CD4-positive, alpha-beta memory T cell (primary cell): ENCODE measurements around the gene PECR. TPM values are rescaled to one million over a fixed set of nuclear protein-coding genes. Genes with fewer than 3 reads are reported as not detected.
A peak's percentile ranks its signal among the peaks of the same experiment; 100 is the strongest.
"Not testable (repeated sequence)": the region's sequence is repeated elsewhere in the genome, so short reads cannot be mapped to it uniquely, and the experiment has no call there.

ENCODE experiments used
- CTCF ChIA-PET: fragments of 350-600 bp; sonication (Branson Sonifier 250); formaldehyde crosslinking; loops from one replicate; lab custom pipeline; 2021; ENCODE audit warnings: inconsistent platforms; ENCODE audit not compliant: partially characterized antibody; lab: Charles Lee
- POLR2A ChIA-PET: fragments of 350-600 bp; sonication (Branson Sonifier 250); formaldehyde crosslinking; loops from one replicate; lab custom pipeline; 2021; ENCODE audit not compliant: partially characterized antibody; lab: Charles Lee
- DNase-seq, 5 donors: peaks; one replicate each; pipeline versions ENCODE4 v3.0.0 to v3.0.0-alpha.2; 2020 to 2022; ENCODE audit warnings: mixed read lengths in 1 of 5
- H3K27ac ChIP-seq: one replicate; pipeline ENCODE4 v1.7.0; 2013; ENCODE audit warnings: low read depth, low read length
- H3K27me3 ChIP-seq: 2 replicates; pipeline ENCODE4 v1.7.0; 2013; ENCODE audit warnings: mild to moderate bottlenecking, low read length, moderate library complexity; ENCODE audit not compliant: insufficient read depth
- H3K36me3 ChIP-seq: 2 replicates; pipeline ENCODE4 v1.7.0; 2013; ENCODE audit warnings: mild to moderate bottlenecking, low read length, moderate library complexity; ENCODE audit not compliant: insufficient read depth
- H3K4me1 ChIP-seq: 2 replicates; pipeline ENCODE4 v1.7.0; 2013; ENCODE audit warnings: mild to moderate bottlenecking, low read length, moderate library complexity; ENCODE audit not compliant: insufficient read depth
- H3K4me3 ChIP-seq, 2 donors: one replicate each; pipeline ENCODE4 v1.7.0; 2013; ENCODE audit warnings: low read length in 2 of 2, mild to moderate bottlenecking in 1 of 2
- H3K9me3 ChIP-seq, 2 donors: one replicate each; pipeline ENCODE4 v1.7.0; 2013; ENCODE audit warnings: low read length in 2 of 2, control low read depth in 1 of 2; ENCODE audit not compliant: control insufficient read depth in 1 of 2
- H3K27ac Mint-ChIP-seq, 7 donors: one replicate each; pipeline ENCODE4 v1.8.0; 2020 to 2021; ENCODE audit warnings: mixed read lengths in 7 of 7, mild to moderate bottlenecking in 6 of 7, inconsistent platforms in 3 of 7, moderate library complexity in 3 of 7
- H3K27me3 Mint-ChIP-seq, 2 donors: one replicate each; pipeline ENCODE4 v1.8.0; 2020 to 2021; ENCODE audit warnings: mixed read lengths in 2 of 2
- H3K36me3 Mint-ChIP-seq, 2 donors: one replicate each; pipeline ENCODE4 v1.8.0; 2020 to 2021; ENCODE audit warnings: mixed read lengths in 2 of 2, inconsistent platforms in 1 of 2, mild to moderate bottlenecking in 1 of 2
- H3K4me1 Mint-ChIP-seq, 4 donors: one replicate each; pipeline ENCODE4 v1.8.0; 2020 to 2021; ENCODE audit warnings: mixed read lengths in 4 of 4, mild to moderate bottlenecking in 1 of 4
- H3K4me3 Mint-ChIP-seq, 8 donors: one replicate each; pipeline ENCODE4 v1.8.0; 2020 to 2021; ENCODE audit warnings: mixed read lengths in 8 of 8, mild to moderate bottlenecking in 7 of 8, moderate library complexity in 6 of 8, inconsistent platforms in 3 of 8
- H3K9me3 Mint-ChIP-seq, 8 donors: one replicate each; pipeline ENCODE4 v1.8.0; 2020 to 2021; ENCODE audit warnings: mixed read lengths in 8 of 8, mild to moderate bottlenecking in 5 of 8, inconsistent platforms in 3 of 8, moderate library complexity in 1 of 8
- intact Hi-C: fragments of 100-400 bp; cut with micrococcal nuclease; formaldehyde crosslinking; loops from one replicate; pipeline ENCODE4 v1.15.1; 2023
- polyA plus RNA-seq, 2 donors: library from polyadenylated mRNA; unstranded; fragments of 300-500 nt; fragmentation: Illumina TruSeq; gene quantifications; one replicate each; pipeline ENCODE4 v1.2.3, GENCODE V29; 2021
- total RNA-seq, 2 experiments: library from RNA; stranded (reverse); gene quantifications; one replicate each; pipeline ENCODE4 v1.2.3, GENCODE V29; 2021

The PECR gene
- total and polyA plus RNA-seq, 4 experiments from 2014 or later: 16.8 to 36.6 (median 25.6) TPM

DNA sequence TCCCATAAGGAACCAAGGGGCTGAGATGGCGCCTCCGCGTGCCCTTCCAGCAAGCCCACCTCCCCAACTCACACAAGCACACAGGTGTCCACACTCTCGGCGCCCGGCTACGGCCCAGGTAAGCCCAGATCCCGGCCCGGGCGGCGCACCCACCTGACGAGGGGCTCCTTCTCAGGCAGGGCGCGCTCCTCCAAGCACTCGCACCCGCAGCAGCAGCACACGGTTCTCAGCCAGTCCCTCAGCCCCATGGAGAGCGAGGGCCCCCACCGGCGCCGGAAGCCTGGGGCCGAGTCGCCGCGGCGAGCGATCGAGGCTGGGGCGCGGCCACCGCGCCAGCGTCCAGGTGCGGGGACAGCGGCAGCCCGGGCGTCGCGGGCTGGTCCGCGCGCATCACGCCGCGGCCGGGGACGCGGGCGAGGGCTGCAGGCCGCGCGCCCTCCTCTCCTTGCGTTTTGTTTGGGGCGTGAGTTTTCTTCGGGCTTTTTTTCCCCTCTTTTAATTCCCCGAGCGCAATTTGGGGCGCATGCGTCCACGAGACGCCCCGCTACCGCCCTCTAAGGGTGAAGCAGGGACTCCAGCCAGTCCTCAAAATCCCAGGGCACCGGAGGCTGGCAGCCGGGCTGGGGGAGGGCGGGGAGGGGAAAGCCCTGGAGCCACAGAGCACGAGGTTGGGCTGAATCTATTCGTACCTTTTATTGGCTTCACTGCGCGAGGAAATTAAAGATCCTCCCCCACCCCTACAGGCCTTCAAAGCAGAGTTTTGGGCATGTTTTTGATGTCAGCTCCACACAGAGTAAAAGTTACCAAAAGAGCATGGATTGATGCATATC is 68.3 kb downstream of the PECR start, which contains the start of gene MREG:
Gene MREG, minus strand, starts transcription at position 472 of the 830 bp plus-strand sequence. Its CDS starts 224 bp downstream, at position 248.
- CTCF ChIA-PET: interaction anchor here (0.9 to 3.7 kb wide), 6 partner anchors 8 to 45 kb away, joined by 3 to 27 read pairs (median 4); no protein-coding TSS in a partner anchor

DNA sequence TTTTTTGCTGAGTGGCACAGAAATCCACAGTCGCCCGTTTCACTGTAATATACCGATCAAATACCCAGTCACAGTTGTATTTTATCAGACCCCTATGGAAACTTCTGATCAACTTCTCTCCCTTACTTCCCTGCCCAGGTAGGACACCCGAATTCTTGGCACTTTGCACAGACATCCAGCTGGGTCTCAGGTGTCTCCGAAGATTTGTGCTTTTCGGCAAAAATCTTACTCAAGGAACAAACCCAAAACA is 68.9 kb downstream of the PECR start:
- Mint-ChIP-seq H3K4me3 (peak overlapping the region; percentile 83 to 92 (median 90)), H3K4me1 (peaks cover 39 to 57% (median 46%) of the 10 kb centered on the region in 4 donors), H3K9me3 (no peaks in the 10 kb centered on the region), H3K27ac (peak overlapping the region in 6 of 7 donors; percentile 54 to 88 (median 66)), H3K36me3 (no peaks in the 10 kb centered on the region), H3K27me3 (no peaks in the 10 kb centered on the region)
- ChIA-PET POLR2A (no interaction called here), CTCF (interaction anchor here (1.1 to 3.7 kb wide), 4 partner anchors 10 to 62 kb away, joined by 3 to 27 read pairs (median 4); no protein-coding TSS in a partner anchor)
- no peak overlapping the region for H3K27ac ChIP-seq
- intact Hi-C loops: loop anchor here (1.0 to 10.0 kb wide), 4 partner anchors 11 to 1205 kb away; partner anchors contain the start of genes ATIC and BARD1
- no peaks in the 10 kb centered on the region for H3K9me3 ChIP-seq
- no peaks in the 10 kb centered on the region for H3K27me3 ChIP-seq
- no peaks in the 10 kb centered on the region for H3K36me3 ChIP-seq
- no peak for DNase-seq
- H3K4me1 ChIP-seq: peaks cover 47% of the 10 kb centered on the region
- peak overlapping the region in 1 of 2 donors; percentile 63 for H3K4me3 ChIP-seq

More for the DNA sequence above, 68.3 kb downstream of the PECR start, which contains the start of gene MREG:
- H3K4me3 ChIP-seq: peak within 1 kb of the TSS in 1 of 2 donors; percentile 63
- peak; percentile 79 to 85 (median 82) for DNase-seq
- no peaks in the 10 kb centered on the region for H3K27me3 ChIP-seq
- POLR2A ChIA-PET: interaction anchor here (0.6 kb wide), 1 partner anchor 1514 kb away, joined by 3 read pairs; no protein-coding TSS in a partner anchor
- no peaks in the 10 kb centered on the region for H3K36me3 ChIP-seq
- H3K27me3 Mint-ChIP-seq: no peaks in the 10 kb centered on the region
- peaks cover 0 to 3% of the 10 kb centered on the region in 2 donors for H3K36me3 Mint-ChIP-seq
- H3K9me3 Mint-ChIP-seq: no peaks in the 10 kb centered on the region
- peak within 1 kb of the TSS; percentile 54 to 89 (median 80) for H3K27ac Mint-ChIP-seq
- peak within 1 kb of the TSS; percentile 89 to 93 (median 90) for H3K4me3 Mint-ChIP-seq
- H3K27ac ChIP-seq: no peak within 1 kb of the TSS
- intact Hi-C loops: loop anchor here (1.0 to 10.0 kb wide), 4 partner anchors 10 to 1206 kb away; partner anchors contain the start of genes ATIC and BARD1
- peaks cover 47% of the 10 kb centered on the region for H3K4me1 ChIP-seq
- peaks cover 39 to 61% (median 46%) of the 10 kb centered on the region in 4 donors for H3K4me1 Mint-ChIP-seq
- H3K9me3 ChIP-seq: no peaks in the 10 kb centered on the region

DNA sequence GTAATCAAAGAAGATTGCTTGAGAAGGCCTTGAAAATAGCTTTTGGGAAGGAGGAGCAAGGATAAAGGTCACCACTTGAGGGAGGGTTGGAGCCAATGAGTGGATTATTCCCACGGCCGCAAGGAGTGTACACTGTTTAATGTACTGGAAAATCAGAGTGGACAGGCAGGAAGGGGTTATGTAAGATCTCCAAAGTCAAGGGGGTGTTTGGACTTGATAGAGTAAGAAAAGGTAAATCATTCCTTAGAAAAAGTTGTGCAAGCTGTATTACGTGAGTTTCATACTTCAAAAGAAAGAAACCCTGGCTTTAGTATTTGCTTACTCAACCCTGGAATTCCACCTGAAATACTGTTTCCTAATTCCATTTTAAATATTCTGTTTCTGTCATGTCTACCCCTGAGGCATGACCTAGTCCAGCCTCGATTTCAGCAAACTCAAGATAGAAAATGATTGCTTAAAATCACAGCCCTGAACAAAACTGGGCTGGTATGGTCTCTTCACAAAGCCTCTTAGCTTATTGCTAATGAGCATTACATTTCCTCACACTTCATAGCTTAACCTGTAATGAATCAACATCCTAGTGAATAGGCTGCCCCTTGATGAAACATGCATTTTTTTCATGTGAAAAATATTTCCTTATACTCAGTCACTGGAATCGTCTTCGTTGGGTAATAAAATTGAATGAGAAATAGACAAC is 69.3 kb downstream of the PECR start:
- Mint-ChIP-seq H3K36me3 (no peaks in the 10 kb centered on the region), H3K9me3 (no peaks in the 10 kb centered on the region), H3K4me1 (peaks cover 38 to 52% (median 43%) of the 10 kb centered on the region in 4 donors), H3K27me3 (no peaks in the 10 kb centered on the region), H3K27ac (peak overlapping the region in 6 of 7 donors; percentile 54 to 91 (median 74)), H3K4me3 (peak overlapping the region; percentile 83 to 92 (median 90))
- Histone ChIP-seq H3K27me3 (no peaks in the 10 kb centered on the region), H3K4me1 (peaks cover 43% of the 10 kb centered on the region), H3K4me3 (peak overlapping the region in 1 of 2 donors; percentile 63), H3K27ac (no peak overlapping the region), H3K36me3 (no peaks in the 10 kb centered on the region), H3K9me3 (no peaks in the 10 kb centered on the region)
- ChIA-PET POLR2A (no interaction called here), CTCF (interaction anchor here (1.1 to 3.7 kb wide), 4 partner anchors 9 to 62 kb away, joined by 3 to 27 read pairs (median 4); no protein-coding TSS in a partner anchor)
- intact Hi-C loops: loop anchor here (2.0 to 10.0 kb wide), 3 partner anchors 61 to 1205 kb away; partner anchors contain the start of genes ATIC and BARD1
- DNase-seq: no peak

DNA sequence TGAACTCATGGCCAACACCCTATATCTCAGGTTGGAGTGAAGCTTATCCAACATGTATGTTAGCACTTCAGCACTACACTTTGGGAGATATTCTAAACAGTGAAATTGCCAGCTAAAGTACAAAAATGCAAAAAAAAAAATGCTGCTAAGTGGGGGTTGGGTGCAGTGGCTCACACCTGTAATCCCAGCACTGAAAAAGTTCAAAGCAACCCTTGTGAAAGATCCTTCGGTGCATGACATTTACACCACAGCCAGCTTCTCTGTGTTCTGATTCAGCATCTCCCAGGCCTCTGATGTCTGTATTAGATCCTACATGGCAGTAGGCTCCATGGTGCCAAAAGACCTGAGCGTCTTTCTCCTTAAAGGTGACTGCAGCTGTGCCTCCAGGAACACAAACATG is 72.4 kb downstream of the PECR start:
- H3K36me3 ChIP-seq, intact Hi-C loops, H3K27me3 Mint-ChIP-seq, POLR2A ChIA-PET, H3K9me3 Mint-ChIP-seq, H3K4me3 ChIP-seq, H3K27me3 ChIP-seq, H3K9me3 ChIP-seq, H3K36me3 Mint-ChIP-seq, H3K27ac Mint-ChIP-seq, DNase-seq, H3K27ac ChIP-seq, H3K4me3 Mint-ChIP-seq: not testable (repeated sequence)
- CTCF ChIA-PET: interaction anchor here (0.6 to 1.4 kb wide), 4 partner anchors 7 to 739 kb away, joined by 3 to 4 read pairs (median 4); no protein-coding TSS in a partner anchor
- H3K4me1 Mint-ChIP-seq: peaks cover 33 to 50% (median 40%) of the 10 kb centered on the region in 4 donors
- H3K4me1 ChIP-seq: peaks cover 44% of the 10 kb centered on the region

DNA sequence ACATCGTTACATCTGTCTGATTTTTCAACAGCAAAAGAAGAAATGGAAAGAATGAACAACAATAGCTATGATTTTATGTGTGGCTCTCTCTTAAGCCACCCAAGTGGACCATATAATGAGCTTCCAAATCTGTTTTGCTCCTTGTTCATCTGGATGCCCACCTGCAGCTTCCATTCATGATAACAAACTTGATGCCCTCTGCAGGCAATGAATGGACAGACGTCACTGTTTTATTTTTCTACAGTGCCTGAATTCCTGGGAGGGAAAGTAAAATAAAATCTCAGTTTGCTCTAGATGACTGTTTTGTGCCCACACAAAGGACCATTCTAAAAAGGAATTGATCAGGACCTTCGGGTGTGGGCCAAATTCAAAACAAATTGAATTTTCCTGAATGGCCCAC is 73.2 kb downstream of the PECR start:
- no peak overlapping the region for H3K4me3 ChIP-seq
- peaks cover 46% of the 10 kb centered on the region for H3K4me1 ChIP-seq
- intact Hi-C loops: no loop called here
- H3K27me3 ChIP-seq: no peaks in the 10 kb centered on the region
- H3K27ac Mint-ChIP-seq: no peak overlapping the region
- peaks cover 0 to 4% of the 10 kb centered on the region in 2 donors for H3K36me3 Mint-ChIP-seq
- DNase-seq: no peak
- H3K9me3 ChIP-seq: no peaks in the 10 kb centered on the region
- H3K9me3 Mint-ChIP-seq: no peaks in the 10 kb centered on the region
- peaks cover 37 to 53% (median 44%) of the 10 kb centered on the region in 4 donors for H3K4me1 Mint-ChIP-seq
- ChIA-PET POLR2A (interaction anchor here (3.3 kb wide), 1 partner anchor 8 kb away, joined by 13 read pairs; no protein-coding TSS in a partner anchor), CTCF (interaction anchor here (1.1 to 1.4 kb wide), 3 partner anchors 8 to 15 kb away, joined by 3 to 4 read pairs (median 4); no protein-coding TSS in a partner anchor)
- no peak overlapping the region for H3K4me3 Mint-ChIP-seq
- H3K27ac ChIP-seq: no peak overlapping the region
- H3K36me3 ChIP-seq: no peaks in the 10 kb centered on the region
- no peaks in the 10 kb centered on the region for H3K27me3 Mint-ChIP-seq

DNA sequence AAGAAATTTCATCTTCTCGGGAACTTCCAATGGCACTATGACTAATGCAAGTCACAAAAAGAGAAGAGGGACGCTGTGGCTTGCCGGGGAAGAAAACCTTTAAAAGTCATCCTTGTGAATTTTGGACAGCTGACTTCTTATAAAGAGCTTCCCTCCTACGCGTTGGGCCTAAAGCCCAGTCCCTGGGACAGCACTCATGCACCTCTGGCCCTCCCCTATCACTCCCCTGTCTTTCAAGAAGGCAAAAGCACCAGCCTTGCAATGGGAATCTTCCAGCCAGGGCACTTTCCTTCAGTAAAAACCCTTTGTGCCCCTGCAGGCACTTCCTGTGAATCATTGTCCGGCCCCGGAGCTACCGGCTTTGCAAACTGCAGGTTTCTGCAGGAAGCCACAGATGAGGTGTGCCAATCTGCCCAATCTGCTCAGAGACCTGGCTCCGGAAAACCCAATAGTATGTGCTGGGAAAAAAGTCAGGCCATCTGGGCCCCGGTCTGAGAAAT is 75.4 kb downstream of the PECR start:
- Histone ChIP-seq H3K9me3 (no peaks in the 10 kb centered on the region), H3K4me3 (no peak overlapping the region), H3K36me3 (no peaks in the 10 kb centered on the region), H3K4me1 (peaks cover 39% of the 10 kb centered on the region), H3K27ac (no peak overlapping the region), H3K27me3 (no peaks in the 10 kb centered on the region)
- Mint-ChIP-seq H3K36me3 (peaks cover 0 to 4% of the 10 kb centered on the region in 2 donors), H3K4me1 (peaks cover 30 to 49% (median 38%) of the 10 kb centered on the region in 4 donors), H3K9me3 (no peaks in the 10 kb centered on the region), H3K27ac (peak overlapping the region in 5 of 7 donors; percentile 31 to 77 (median 66)), H3K27me3 (no peaks in the 10 kb centered on the region), H3K4me3 (peak overlapping the region in 7 of 8 donors; percentile 41 to 68 (median 63))
- ChIA-PET CTCF (interaction anchor here (0.9 to 2.6 kb wide), 4 partner anchors 10 to 58 kb away, joined by 3 to 13 read pairs (median 10); no protein-coding TSS in a partner anchor), POLR2A (interaction anchor here (3.3 kb wide), 1 partner anchor 10 kb away, joined by 13 read pairs; no protein-coding TSS in a partner anchor)
- intact Hi-C loops: no loop called here
- DNase-seq: peak in 1 of 5 donors; percentile 46
